ENCODE measurements around the gene OR2D3.
A peak's percentile ranks its signal among the peaks of the same experiment; 100 is the strongest.

- TF ChIP-seq, protein P1, sequence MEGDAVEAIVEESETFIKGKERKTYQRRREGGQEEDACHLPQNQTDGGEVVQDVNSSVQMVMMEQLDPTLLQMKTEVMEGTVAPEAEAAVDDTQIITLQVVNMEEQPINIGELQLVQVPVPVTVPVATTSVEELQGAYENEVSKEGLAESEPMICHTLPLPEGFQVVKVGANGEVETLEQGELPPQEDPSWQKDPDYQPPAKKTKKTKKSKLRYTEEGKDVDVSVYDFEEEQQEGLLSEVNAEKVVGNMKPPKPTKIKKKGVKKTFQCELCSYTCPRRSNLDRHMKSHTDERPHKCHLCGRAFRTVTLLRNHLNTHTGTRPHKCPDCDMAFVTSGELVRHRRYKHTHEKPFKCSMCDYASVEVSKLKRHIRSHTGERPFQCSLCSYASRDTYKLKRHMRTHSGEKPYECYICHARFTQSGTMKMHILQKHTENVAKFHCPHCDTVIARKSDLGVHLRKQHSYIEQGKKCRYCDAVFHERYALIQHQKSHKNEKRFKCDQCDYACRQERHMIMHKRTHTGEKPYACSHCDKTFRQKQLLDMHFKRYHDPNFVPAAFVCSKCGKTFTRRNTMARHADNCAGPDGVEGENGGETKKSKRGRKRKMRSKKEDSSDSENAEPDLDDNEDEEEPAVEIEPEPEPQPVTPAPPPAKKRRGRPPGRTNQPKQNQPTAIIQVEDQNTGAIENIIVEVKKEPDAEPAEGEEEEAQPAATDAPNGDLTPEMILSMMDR (IDR thresholded peaks at IDR 0.05; ENCODE audit: insufficient read depth, low read length, poor library complexity, severe bottlenecking) = peak; percentile 18
- TF ChIP-seq EZH2phosphoT487 (conservative IDR thresholded peaks at IDR 0.05; ENCODE audit: low read length) = no peak
These were observed 20.3 kb upstream of the OR2D3 start for GRCh38 chr11:6900327-6900999.

Data from SU-DHL-6 (cell line).